Measurements from ENCODE around the gene PTER. TPM values are rescaled to one million over a fixed set of nuclear protein-coding genes. Genes with fewer than 3 reads are reported as not detected.

PTER gene
- total and polyA plus RNA-seq, 9 of the 15 experiments (the other 6 are each of a cell fraction or from before 2014, with no cell fraction given): 15.5 to 42.1 (median 28.6) TPM

- TF ChIP-seq CREB5 (CRISPR knock-in tag; IDR thresholded peaks at IDR 0.05): no peak
- TF ChIP-seq ZNF316 (IDR thresholded peaks at IDR 0.05): peak; percentile 28; the same call in 1 of the 2 replicates
- TF ChIP-seq DPF2 (IDR thresholded peaks at IDR 0.05): no peak
Observed at GRCh38 chr10:16547973-16548372, 111.2 kb downstream of the PTER start (continued).

DNA sequence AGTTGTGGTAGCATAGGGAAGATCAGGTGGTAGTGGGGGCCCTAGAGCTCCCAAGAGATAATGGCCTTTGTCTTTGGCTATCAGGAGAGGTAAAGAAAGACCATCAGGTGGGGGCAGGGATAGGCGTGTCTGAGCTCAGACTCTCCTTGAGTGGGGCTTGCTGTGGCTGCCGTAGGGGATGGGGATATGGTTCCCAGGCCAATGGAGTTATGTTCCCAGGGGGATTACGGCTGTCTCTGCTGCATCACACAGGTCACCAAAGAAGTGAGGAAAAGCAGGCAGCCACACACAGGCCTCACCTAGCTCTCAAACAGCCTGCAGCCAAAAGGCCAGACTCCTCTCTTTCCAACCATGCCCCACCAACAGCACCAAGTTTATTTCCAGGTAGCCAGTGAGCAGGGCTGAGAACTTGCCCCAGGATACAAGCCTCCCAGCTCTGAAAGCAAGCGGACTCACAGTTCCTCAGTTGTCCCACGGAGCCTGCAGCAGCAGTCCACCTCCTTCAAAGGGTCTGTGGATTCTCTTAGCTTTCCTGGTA is 122.5 kb downstream of the PTER start:
- peaks cover 0 to 3% of the 10 kb centered on the region in 2 experiments; a peak in 2 of 5 replicates for H3K27me3 ChIP-seq (ENCODE audit: control insufficient read depth in 2 of 2, insufficient read depth in 2 of 2, low read length in 2 of 2)
- H3K4me3 ChIP-seq: no peak overlapping the region
- CTCF ChIA-PET (ENCODE audit: low intra/inter-chr PET ratio): no interaction called here
- no peak overlapping the region for H2AFZ ChIP-seq (ENCODE audit: low read depth, low read length)
- no peaks in the 10 kb centered on the region for H3K36me3 ChIP-seq (ENCODE audit: control insufficient read depth, insufficient read depth, low read length)
- no peak overlapping the region for H3K4me2 ChIP-seq (ENCODE audit: insufficient read depth, low read length)
- no peak overlapping the region for H3K9ac ChIP-seq (ENCODE audit: insufficient read depth in 1 of 2, low read depth in 2 of 2, low read length in 2 of 2)
- WGBS (ENCODE audit: insufficient coverage, low coverage, missing lambda C conversion rate): 0% methylated on average over 5 of the region's 5 CpGs
- no peak for ATAC-seq
- POLR2A ChIA-PET: interaction anchor here (0.6 to 1.5 kb wide), 3 partner anchors 17 to 803 kb away, joined by 3 read pairs; no protein-coding TSS in a partner anchor
- no TSS peak for BruUV-seq (replicated peaks)
- no peak for FAIRE-seq
- no peak overlapping the region for H3K27ac ChIP-seq (ENCODE audit: extremely low read depth, low read depth, low read length)
- no peaks in the 10 kb centered on the region for H4K20me1 ChIP-seq (replicated peaks; ENCODE audit: control insufficient read depth, insufficient read depth, low read length)
- no peaks in the 10 kb centered on the region for H3K4me1 ChIP-seq (replicated peaks in 1 of 2; ENCODE audit: control insufficient read depth in 2 of 2, insufficient read depth in 2 of 2, low read length in 2 of 2)
- DNase-seq (ENCODE audit: extremely low read depth in 1 of 4, low spot score in 3 of 4): no peak
- no peaks in the 10 kb centered on the region for H3K9me1 ChIP-seq (ENCODE audit: control insufficient read depth, insufficient read depth, low read length)
- in situ Hi-C loops (cut with MboI): no loop called here
- H3K9me3 ChIP-seq (replicated peaks; ENCODE audit: control insufficient read depth, insufficient read depth, low read depth, low read length): no peaks in the 10 kb centered on the region
- intact Hi-C loops (cut with micrococcal nuclease): no loop called here
- no peaks in the 10 kb centered on the region for H3K79me2 ChIP-seq (ENCODE audit: control insufficient read depth, insufficient read depth, low read length)
- TF ChIP-seq EZH2 (IDR thresholded peaks at IDR 0.05; ENCODE audit: borderline replicate concordance, low read depth, low read length): no peak
- TF ChIP-seq, protein P1, sequence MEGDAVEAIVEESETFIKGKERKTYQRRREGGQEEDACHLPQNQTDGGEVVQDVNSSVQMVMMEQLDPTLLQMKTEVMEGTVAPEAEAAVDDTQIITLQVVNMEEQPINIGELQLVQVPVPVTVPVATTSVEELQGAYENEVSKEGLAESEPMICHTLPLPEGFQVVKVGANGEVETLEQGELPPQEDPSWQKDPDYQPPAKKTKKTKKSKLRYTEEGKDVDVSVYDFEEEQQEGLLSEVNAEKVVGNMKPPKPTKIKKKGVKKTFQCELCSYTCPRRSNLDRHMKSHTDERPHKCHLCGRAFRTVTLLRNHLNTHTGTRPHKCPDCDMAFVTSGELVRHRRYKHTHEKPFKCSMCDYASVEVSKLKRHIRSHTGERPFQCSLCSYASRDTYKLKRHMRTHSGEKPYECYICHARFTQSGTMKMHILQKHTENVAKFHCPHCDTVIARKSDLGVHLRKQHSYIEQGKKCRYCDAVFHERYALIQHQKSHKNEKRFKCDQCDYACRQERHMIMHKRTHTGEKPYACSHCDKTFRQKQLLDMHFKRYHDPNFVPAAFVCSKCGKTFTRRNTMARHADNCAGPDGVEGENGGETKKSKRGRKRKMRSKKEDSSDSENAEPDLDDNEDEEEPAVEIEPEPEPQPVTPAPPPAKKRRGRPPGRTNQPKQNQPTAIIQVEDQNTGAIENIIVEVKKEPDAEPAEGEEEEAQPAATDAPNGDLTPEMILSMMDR (IDR thresholded peaks at IDR 0.05 in 2 of 3, conservative IDR thresholded peaks at IDR 0.05 in 1 of 3; ENCODE audit: insufficient read depth in 2 of 3, low read depth in 1 of 3, low read length in 3 of 3): no peak
- TF ChIP-seq FOXK1 (CRISPR knock-in tag; IDR thresholded peaks at IDR 0.05; ENCODE audit: borderline replicate concordance): no peak
- no peak for TF ChIP-seq NFXL1 (CRISPR knock-in tag; IDR thresholded peaks at IDR 0.05)
- TF ChIP-seq, protein P2, sequence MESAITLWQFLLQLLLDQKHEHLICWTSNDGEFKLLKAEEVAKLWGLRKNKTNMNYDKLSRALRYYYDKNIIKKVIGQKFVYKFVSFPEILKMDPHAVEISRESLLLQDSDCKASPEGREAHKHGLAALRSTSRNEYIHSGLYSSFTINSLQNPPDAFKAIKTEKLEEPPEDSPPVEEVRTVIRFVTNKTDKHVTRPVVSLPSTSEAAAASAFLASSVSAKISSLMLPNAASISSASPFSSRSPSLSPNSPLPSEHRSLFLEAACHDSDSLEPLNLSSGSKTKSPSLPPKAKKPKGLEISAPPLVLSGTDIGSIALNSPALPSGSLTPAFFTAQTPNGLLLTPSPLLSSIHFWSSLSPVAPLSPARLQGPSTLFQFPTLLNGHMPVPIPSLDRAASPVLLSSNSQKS (CRISPR knock-in tag; IDR thresholded peaks at IDR 0.05): no peak
- TF ChIP-seq, protein P3, sequence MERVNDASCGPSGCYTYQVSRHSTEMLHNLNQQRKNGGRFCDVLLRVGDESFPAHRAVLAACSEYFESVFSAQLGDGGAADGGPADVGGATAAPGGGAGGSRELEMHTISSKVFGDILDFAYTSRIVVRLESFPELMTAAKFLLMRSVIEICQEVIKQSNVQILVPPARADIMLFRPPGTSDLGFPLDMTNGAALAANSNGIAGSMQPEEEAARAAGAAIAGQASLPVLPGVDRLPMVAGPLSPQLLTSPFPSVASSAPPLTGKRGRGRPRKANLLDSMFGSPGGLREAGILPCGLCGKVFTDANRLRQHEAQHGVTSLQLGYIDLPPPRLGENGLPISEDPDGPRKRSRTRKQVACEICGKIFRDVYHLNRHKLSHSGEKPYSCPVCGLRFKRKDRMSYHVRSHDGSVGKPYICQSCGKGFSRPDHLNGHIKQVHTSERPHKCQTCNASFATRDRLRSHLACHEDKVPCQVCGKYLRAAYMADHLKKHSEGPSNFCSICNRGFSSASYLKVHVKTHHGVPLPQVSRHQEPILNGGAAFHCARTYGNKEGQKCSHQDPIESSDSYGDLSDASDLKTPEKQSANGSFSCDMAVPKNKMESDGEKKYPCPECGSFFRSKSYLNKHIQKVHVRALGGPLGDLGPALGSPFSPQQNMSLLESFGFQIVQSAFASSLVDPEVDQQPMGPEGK (CRISPR knock-in tag; IDR thresholded peaks at IDR 0.05; ENCODE audit: borderline replicate concordance): no peak
- no peak for TF ChIP-seq GTF2F1 (IDR thresholded peaks at IDR 0.05; ENCODE audit: low read depth, low read length)

Measured in K562 (cell line).